Fibroblast of skin of left quadriceps (primary cell): ENCODE data around the gene DGKI.
A peak's percentile ranks its signal among the peaks of the same experiment; 100 is the strongest.

Experiments
- DNase-seq, 2 experiments: peaks; one replicate each; pipeline ENCODE4 v3.0.0-alpha.2; 2013; ENCODE audit warnings: low read depth in 2 of 2

Gene DGKI

GRCh38 chr7:137354396-137354795 lies 492.4 kb downstream of the DGKI start:
- DNase-seq = peak in 1 of 2 experiments; percentile 3

DNA sequence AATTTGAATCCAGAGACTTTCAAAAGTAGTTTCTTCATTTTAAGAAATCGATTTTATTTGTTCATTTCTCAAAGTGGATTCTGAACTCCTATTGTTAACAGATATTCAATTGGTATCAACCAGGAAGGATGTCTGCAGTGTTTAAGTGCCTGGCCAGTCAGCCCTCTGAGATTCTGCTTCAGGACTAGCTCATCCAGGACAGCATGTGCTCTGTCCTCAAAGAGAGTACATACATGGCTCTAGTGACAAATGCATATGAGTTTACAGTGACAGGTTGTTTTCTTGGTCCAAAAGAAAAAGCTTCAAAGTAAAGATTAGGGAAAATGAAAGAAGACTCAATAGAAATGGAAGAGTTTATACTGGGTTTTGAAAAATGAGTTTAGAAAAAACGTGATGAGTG lies 494.8 kb downstream of the DGKI start:
- DNase-seq = no peak

DNA sequence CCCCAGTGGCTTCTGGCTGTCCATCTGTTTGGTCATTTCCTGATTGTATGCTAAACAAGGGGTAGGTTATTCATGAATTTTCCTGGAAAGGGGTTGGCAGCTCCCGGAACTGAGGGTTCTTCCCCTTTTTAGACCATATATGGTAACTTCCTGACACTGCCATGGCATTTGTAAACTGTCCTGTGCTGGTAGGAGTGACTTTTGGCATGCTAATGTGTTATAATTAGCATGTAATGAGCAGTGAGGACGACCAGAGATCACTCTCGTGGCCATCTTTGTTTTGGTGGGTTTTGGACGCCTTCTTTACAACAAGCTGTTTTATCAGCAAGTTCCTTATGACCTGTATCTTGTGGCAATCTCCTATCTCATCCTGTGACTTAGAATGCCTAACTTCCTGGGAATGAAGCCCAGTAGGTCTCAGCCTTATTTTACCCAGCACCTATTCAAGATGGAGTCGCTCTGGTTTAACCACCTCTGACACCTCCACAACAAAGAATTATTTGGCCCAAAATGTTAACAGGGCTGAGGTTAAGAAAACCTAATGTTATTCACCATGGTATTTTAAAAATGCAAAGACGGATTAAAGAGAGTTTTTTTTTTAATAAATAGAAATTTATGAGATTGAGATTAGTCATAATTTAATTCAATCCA lies 500.9 kb downstream of the DGKI start:
- no peak for DNase-seq

DNA sequence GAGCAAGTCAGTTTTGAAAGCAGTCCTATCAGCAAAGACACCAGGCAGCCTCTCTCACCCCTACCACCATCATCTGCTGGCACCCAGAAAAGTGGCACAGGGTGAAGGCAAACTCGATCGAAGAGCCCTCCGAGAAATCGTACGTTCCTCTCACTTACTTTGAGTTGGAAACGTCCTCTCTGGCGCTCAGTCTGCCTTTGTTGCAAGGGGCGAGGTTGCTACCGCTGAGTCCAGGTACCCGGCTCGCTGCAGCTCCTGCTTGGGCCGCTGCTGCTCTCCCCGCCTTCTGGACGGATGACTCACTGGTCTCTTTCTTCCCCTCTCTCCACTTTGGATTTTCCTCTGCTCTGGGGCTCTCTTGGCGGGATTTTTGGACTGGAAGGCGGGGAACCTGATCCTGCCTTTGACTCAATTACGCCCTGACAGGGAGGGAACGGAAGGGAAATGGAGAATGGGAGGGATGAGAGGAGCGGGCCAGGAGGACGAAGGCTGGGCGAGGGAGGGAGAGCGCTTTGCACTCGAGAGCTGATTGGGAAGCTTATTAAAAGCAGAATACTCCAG lies 503.4 kb downstream of the DGKI start, which contains the start of gene PTN:
TSS of gene PTN (minus strand) at position 453 of the 561 bp plus-strand sequence. CDS start 88,760 bp downstream, outside the sequence.
- DNase-seq = peak; percentile 37 to 42

GRCh38 chr7:137342828-137343261 lies 503.9 kb downstream of the DGKI start:
- DNase-seq = no peak

DNA sequence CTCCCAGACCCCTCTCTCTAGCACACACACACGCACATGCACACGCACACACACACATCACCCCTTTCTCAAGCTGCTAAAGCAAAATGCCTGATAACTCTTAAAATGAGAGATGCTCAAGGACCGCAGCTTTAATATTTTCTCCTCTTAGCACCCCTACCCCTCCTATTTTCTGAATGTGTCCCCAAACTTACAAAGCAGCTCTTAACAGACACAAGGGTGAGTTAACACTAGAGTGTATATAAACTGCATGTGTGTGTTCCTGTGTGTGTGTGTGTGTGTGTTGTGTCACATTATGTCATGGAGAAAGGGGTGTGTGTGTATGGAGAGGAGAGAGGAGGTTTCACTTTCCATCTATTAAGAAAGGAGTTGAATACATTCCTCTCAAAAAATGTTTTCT lies 504.5 kb downstream of the DGKI start:
- no peak for DNase-seq

GRCh38 chr7:137337902-137338301 lies 508.9 kb downstream of the DGKI start:
- no peak for DNase-seq

GRCh38 chr7:137335814-137336213 lies 511.0 kb downstream of the DGKI start:
- DNase-seq = no peak

GRCh38 chr7:137331378-137331777 lies 515.4 kb downstream of the DGKI start:
- DNase-seq = no peak
